UCSD-AML1 (cell line): ENCODE measurements around the gene KIF3A.

Experiments
- DNase-seq: peaks from one replicate; lab custom pipeline; 2025; ENCODE audit not compliant: unreplicated experiment; lab: John Stamatoyannopoulos, UW

Gene KIF3A

DNA sequence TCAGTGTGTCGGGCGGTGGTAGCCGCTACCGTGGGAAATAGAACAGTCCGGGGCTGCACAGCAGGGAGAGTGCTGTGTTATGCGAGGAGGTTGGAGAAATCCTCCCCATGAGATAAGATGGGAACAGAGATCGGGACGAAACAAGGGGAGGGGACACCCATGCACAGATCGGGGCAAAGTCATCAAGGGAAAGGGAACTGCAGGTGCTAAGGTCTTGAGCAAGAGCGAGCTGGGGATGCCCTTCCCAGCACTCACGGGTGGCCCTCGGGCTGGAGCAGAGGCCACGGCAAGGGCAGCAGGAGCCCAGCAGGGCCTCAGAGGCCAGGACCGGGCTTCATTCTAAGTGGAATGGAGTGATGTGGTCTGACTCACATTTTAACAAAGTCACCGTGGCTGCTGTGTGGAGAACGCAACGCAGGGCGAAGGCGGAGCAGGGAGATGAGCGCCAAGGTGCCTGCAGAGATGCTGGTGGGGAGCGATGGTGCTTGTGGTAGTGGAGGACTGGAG, 71.7 kb downstream of the KIF3A start:
- no peak for DNase-seq

DNA sequence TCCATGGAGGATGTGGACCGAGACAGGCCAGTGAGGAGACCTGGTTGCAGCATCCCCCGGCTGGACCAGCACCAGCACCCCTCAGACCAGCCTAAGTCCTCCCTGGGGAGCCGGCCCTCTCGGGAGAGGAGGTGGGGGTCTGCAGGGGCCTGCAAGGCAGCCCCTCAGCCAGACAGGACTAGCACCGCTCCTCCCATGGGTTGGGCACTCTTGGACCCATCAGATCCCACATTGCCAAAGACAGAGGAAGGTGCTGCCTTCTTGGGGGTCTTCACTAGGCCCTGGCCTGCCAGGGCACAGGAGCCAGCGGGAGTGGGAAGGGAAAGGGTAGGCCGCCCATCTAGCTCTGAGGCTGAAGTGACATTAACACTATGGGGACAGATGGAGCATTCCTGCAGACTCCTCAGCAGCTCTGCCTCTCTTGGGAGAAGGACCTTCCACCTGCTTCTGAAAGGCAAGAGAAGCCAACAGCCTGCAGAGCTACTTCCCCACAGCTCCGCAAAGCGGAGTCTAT, 72.6 kb downstream of the KIF3A start:
- no peak for DNase-seq

DNA sequence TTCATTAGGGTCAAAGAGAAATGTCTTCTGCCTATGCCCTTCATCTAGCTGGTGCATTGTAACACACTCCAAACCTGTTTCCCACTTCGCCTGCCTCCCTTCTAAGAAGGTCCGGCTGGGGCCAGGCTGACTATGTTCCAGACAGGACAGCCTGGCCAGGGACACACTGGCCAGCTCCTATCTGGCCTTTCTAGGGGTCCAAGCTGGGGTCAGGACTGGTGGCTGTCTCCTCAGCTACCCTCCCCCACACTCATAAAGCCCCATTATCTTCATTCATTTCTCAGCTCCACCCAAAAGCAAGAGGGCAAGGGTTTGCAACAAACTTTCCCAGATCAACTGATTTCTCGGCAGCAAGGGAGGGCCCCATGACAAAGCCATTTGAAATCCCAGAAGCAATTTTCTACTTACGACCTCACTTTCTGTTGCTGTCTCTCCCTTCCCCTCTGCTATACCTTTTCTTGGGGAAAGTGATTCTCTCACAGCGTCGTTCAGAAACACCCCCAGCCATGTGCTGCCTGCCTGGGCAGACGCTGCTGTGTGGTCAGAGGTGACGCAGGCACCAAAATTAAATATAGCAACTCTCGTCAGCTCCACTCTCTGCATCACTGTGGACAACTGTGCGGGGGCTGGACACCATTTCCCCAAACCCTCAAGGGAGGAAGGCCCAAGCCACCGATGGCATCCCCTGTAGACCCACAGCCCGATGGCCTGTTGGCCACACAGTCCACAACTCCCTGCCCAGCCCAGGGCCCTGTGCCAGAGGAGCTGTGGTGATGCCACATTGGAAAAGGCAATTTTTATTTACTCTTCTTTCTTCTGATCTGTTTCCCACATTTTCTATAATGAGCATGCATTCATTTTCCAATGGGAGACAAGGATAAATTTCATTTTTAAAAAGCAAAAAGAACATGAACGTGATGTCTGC, 73.3 kb downstream of the KIF3A start:
- no peak for DNase-seq

DNA sequence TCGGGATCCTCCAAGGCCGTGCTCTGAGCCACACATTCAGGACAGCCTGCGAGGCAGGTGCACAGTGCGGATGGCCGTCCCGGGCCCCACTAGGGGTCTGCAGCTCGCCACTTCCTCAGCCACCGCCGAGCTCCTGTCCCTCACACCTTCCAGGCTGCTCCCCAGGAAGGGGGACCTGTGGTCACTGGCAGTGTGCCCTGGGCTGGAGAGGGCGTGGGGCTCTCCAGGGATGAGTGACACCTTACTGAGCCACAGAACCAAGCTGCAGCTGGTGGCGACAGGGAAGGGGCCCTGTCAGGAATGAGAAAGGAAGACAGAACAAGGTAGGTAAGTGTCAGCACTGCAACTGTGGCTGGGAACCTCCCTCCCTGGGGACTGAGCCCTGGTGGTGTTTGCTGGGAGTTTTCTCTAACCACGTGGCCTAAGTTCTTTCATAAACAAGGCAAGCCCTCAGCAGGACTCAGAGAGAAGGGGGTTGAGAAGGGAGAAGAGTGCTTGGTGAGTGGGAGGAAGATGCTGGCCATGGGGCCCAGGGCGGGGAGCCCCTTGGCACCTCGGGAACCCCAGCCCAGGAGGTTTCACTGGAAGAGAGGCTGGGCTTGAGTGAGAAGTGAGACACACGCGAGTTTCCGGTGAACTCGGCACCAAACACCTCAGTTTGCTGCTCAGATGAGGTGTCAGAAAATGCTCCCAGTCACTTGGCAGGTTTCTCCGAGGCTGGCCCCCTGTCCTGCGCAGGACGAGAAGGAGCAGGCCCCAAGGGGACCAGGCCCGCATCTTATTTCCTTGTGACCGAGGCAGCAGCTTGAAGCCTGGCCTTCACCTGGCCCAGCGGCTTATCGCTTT, 74.2 kb downstream of the KIF3A start:
- DNase-seq, result peak; percentile 32

DNA sequence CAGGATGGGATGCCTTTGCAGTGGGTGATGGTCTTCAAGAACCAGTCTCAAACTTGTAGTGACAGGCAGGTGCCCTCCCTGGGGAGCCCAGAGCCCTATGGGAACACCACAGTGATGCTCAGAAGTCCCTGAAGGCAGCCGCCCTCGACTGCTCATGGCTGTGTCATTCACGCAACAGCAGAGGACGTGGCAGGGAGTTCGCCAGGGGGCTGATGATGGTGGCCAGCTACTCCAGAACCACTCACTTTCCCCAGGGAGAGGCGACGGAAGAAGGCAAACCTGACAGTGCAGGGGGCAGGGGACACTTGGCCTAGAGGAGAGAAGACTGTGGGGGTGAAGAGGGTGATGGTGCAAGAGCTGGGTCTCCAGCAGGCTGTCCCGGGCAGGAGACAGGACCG, 75.3 kb downstream of the KIF3A start:
- DNase-seq, result no peak

DNA sequence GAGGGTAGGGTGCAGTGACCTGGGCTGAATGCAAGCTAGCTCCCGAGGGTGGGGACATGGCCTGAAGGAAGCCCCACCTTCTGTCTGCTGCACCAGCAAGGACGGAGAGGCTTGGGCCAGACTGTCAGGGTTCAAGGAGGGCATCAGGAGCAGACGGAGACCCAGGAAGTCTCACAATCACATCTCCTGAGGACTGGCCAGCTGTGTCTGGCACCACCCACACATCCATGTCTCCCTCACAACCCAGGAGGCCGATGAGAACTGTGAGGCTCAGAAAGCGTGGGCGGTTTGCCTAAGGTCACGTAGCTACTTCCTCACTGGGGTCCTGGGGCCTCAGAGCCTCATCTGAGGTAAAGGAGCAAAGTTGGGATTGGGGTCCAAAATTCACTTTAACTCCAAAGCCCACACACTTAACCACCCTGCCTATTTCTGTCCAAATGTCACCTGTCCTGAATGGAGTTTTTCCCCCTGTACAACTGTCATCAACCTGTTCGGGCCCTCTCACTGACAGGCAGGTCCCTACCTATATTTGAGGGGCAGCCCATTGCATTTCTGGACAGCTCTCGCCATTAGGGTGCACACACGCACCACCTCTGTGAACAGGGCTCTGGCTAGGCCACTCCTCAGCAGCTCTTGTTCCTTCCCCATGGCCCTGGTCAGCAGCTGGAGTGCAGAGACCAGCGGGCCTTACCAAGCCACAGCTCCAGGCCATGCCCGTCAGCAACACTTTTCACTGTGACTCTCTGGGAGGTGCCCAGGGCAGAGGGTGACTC, 75.9 kb downstream of the KIF3A start:
- DNase-seq, result no peak

DNA sequence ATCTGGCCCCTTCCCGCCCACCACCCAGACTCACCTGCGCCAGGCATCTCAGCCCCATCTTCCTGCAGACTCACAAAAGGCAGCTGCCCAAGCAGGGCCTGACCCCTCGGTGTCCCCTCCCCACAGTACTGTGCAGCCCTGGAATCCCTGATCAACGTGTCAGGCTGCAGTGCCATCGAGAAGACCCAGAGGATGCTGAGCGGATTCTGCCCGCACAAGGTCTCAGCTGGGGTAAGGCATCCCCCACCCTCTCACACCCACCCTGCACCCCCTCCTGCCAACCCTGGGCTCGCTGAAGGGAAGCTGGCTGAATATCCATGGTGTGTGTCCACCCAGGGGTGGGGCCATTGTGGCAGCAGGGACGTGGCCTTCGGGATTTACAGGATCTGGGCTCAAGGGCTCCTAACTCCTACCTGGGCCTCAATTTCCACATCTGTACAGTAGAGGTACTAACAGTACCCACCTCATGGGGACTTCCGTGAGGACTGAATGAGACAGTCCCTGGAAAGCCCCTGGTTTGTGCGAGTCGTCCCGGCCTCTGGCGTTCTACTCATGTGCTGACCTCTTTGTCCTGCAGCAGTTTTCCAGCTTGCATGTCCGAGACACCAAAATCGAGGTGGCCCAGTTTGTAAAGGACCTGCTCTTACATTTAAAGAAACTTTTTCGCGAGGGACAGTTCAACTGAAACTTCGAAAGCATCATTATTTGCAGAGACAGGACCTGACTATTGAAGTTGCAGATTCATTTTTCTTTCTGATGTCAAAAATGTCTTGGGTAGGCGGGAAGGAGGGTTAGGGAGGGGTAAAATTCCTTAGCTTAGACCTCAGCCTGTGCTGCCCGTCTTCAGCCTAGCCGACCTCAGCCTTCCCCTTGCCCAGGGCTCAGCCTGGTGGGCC, 77.5 kb downstream of the KIF3A start:
- DNase-seq, result no peak

DNA sequence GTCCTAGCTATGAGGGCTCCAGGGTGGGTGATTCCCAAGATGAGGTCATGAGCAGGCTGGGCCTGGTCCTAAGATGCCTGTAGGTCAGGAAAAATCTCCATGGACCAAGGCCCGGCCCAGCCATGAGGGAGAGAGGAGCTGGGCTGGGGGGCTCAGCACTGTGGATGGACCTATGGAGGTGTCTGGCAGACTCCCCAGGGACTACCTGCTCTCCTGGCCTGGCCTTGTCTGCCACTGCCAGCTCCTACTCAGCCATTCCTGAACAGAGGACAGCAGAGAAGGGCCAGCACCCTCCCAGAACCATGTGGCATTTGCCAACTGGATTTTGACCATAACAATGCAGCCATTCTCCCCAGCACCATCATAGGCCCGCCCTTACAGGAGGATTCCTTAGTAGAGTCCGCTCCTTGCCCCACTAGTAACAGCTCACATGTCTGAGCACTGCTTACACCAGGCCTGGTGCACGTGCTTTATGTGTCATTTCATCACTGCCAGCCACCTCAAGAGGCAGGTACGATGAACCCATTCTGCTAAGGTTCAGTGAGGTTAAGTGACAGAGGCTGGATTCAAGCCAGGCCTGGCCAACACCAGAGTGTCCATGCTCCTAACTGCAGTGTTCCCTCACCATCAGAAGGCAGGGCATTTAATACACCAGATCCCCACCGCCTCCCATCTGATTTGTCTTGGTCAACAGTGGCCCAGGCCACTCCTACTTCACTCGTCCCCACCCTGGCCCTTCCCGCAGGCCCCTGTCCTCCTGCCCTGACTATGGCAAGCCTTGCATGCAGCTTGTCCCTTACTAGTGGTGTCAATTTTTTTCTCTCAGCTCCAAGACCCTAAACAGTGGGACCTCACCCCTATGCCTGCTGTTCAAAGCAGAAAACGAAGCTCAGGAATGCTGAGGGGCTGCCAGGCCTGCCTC, 78.7 kb downstream of the KIF3A start:
- no peak for DNase-seq

DNA sequence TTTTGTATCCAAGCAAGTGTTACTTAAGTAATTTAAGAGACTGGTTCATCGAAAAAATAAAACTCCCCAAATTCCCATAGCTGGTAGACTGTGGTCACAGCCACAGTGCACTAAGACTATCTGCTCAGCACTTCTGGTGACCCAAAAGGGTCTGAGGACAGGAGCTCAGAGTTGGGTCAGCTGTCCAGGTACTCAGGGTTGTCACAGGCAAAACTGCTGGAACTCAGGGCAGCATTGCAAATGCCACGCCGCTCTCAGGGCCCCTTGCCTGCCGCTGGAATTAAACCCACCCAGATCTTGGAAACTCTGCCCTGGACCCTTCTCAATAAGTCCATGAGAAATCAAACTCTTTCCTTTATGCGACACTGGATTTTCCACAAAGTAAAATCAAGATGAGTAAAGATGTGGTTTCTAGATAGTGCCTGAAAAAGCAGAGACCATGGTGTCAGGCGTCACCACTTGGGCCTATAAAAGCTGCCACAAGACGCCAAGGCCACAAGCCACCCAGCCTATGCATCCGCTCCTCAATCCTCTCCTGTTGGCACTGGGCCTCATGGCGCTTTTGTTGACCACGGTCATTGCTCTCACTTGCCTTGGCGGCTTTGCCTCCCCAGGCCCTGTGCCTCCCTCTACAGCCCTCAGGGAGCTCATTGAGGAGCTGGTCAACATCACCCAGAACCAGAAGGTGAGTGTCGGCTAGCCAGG, 79.5 kb downstream of the KIF3A start, which contains the start of gene IL13:
Gene IL13, plus strand, starts transcription at position 498 of the 705 bp plus-strand sequence. Its CDS starts 14 bp downstream, at position 512.
- DNase-seq, result no peak

DNA sequence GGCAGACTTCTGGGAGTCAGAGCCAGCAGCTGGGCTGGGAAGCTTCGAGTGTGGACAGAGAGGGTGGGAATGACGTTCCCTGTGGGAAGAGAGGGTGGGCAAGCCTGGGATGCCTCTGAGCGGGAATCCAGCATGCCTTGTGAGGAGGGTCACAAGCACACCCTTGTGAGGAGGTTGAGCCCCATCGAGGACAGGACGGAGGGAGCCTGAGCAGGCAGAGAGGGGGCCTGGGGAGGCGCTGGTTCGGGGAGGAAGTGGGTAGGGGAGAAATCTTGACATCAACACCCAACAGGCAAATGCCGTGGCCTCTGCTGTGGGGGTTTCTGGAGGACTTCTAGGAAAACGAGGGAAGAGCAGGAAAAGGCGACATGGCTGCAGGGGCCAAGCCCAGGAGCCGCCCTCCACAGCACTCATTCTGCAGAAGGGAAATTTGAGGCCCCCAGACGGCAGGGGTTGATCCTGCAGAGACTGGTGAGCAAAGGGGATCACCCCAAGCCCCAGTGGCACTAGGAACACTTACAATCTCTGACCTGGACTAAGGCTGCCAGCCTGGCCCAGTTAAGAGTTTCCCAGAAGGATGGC, 80.5 kb downstream of the KIF3A start:
- DNase-seq, result no peak

DNA sequence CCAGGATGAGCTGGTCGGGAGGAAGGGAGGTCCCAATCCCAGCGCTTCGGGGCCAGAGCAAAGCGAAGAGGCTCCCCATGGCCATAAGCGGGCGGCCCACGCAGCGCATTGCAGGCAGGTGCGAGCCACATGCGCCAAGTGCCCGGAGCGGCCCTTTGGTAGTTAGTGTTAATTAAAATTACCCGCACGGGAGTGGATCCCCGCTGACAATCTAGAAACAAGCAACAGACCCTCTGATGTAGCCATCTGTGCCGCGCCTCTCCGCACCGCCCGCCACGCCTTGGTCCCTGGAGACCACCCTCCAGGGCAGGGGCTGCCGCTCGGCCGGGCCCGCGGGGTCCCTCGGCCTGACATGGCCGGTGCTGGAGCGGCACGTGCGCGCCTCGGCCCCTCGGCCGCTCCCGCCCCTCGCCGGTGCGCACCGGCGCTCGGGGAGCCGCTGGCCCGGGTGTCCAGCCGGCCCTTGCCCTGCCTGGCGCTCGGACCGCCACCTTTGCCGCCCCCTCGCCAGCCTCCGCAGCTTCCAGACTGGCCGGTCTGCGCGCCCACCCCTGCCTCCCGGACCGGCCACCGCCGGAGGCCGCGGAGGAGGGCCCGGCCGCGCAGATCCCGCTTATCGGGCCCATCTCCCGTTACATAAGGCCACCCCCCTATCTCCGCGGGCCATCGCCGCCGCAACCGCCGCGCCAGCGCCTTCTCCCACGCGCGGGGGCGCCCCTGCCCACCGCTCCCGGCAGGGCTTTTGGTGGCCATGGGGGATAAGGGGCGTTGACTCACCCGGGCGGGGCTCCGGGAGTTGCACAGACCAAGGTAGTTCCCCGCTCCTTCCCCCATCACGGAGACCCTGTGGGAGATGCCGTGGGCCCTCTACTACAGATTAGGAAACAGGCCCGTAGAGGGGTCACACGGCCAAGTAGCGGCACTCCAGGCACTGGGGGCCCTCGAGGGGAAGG, 81.2 kb downstream of the KIF3A start:
- no peak for DNase-seq

DNA sequence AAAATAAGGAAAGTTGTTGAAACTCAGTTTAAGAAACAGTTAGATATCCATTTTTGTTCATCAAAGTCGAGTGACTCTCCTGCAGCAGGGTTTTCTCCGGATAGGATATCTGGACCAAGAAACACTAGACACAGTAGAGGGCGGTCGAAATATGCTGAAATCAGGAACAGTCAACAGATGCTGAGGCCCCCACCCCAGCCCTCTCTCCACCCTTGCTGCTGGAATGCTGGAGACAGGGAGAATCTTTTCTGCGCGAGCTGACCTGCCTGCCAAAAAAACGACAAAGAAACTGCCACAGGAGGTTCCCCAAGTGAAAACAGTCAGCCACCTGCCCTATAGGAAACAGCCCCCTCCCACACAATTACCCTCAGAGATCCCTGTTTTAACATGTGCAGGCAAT, 83.6 kb downstream of the KIF3A start:
- DNase-seq, result no peak

DNA sequence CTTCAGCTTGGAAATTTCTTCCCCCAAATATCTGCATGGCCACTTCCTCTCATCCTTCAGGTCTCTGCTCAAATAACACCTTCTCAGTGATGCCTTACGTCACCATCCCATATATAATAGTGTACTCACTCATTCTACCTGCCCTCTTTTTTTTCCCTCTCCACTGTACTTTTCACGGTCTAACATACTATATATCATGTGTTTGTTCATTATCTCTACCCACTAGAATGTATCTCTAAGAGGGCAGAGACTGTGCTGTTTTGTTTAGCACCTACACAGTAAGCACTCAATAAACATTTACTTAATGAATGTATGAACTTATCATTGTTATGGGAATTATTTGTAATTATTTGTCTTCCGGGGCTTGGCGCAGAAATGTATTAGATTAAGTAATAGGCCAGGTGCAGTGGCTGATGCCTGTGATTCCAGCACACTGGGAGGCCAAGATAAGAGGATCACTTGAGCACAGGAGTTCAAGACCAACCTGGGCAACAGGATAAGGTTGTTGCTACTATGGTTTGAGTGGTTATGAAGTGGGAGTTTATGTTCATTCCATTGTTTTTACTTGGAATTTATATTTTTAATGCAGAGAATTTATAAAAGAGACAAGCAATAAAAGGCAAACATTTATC, 85.4 kb downstream of the KIF3A start:
- no peak for DNase-seq

DNA sequence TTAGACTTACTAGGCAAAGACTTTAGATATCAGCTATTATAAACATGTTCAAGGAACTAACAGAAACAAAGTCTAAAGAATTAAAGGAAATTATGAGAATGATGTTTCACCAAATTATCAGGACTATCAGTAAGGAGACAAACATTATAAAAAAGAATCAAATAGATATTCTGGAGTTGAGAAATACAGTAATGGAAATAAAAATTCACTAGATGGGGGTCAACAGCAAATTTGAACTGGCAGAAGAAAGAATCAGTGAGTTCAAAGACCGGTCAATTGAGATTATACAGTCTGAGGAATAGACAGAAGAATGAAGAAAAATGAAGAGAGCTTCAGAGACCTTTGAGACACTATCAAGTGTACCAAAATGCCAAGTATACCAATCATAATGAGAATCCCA, 89.0 kb downstream of the KIF3A start:
- no peak for DNase-seq

DNA sequence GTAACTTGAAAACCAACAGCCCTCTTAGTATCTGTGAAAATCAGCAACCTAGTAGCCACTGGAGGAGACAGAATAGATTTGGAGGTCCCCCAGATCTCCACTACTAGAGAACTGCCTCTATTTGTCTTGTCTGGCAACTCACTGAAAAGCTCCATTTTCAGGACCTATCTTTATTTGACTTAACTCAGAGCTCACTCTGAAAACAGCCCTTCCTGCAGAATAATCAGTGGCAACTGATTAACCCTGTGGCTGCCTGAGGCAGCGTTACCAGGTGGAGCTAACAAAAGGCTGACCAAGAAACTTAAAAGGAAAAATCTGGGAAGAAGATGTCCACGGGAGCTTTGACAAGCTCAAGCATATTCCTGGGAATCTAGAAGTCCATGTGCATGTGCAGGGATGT, 89.9 kb downstream of the KIF3A start:
- DNase-seq, result no peak

DNA sequence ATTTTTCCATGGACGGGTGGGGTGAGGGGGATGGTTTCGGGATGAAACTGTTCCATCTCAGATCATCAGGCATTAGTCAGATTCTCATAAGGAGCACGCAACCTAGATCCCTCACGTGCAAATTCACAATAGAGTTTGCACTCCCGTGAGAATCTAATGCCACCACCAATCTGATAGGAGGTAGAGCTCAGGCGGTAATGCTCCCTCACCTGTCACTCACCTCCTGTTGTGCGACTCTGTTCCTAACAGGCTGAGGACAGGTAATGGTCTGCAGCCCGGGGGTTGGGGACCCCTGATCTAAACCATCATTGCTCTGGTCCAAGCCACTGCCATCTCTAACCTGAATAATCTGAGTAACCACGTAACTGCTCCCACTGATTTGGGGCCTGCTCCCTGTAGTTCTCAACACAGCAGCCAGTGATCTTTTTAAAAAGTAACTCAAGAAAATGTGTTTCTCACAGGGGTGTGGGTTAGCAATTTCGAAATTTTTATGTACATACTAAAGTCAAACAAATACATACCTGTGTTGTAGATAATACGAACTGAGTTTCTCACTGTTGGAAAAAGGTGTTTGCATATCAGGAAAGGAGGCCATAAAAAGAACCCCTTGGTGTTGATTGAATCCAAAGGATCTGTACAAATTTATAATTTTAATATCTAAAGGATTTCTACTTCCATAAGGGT, 90.6 kb downstream of the KIF3A start:
- no peak for DNase-seq
